GM12891 (cell line): ENCODE results near the gene TMEM109.

Source experiments
- DNase-seq: peaks from one replicate; pipeline ENCODE4 v3.0.0; 2011; ENCODE audit warnings: low spot score; ENCODE audit not compliant: insufficient read length
- FAIRE-seq: peaks from 2 replicates; lab custom pipeline; 2011; peaks lifted over from hg19 to GRCh38; lab: Jason Lieb, UNC
- PAX5 ChIP-seq: IDR thresholded peaks from 2 replicates; pipeline ENCODE4 v1.6.1; 2011; ENCODE audit warnings: low read length, moderate library complexity, mild to moderate bottlenecking; ENCODE audit not compliant: insufficient read depth, severe bottlenecking
- POLR2A ChIP-seq: IDR thresholded peaks from 2 replicates; pipeline ENCODE4 v1.6.1; 2011; ENCODE audit warnings: low read depth, low read length, control low read depth
- POLR2AphosphoS5 ChIP-seq: IDR thresholded peaks from 2 replicates; pipeline ENCODE4 v1.6.1; 2011; ENCODE audit warnings: low read depth, low read length, control low read depth
- POU2F2 ChIP-seq: IDR thresholded peaks from 2 replicates; pipeline ENCODE4 v1.6.1; 2011; ENCODE audit warnings: low read depth, mild to moderate bottlenecking, control low read depth, low read length, moderate library complexity
- SPI1 ChIP-seq: IDR thresholded peaks from 2 replicates; pipeline ENCODE4 v1.6.1; 2011; ENCODE audit warnings: low read depth, low read length, control low read depth
- TAF1 ChIP-seq: IDR thresholded peaks from 2 replicates; pipeline ENCODE4 v1.6.1; 2011; ENCODE audit warnings: low read depth, low read length, control low read depth

The TMEM109 gene

DNA sequence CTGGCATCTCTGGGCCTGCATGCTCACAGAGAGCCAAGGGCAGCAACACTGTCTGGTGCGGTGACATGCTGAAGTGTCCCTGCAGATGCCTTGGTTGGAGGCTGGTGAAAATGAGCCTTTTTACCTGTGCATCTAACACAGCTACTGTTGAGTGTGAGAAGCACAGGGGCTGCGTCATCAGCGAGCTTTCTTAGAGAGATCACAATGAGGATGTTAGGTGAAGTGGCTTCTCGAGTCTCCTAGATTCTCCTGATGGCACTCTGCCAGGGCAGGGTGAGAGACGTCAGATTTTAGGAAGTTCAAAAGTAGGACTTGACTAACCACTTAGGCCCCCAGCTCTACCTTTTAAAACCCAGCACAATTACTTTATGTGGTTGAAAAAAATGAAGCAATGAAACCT is 41.6 kb downstream of the TMEM109 start:
- DNase-seq = no peak
- FAIRE-seq = peak; percentile 16
- TF ChIP-seq POLR2AphosphoS5 (no peak), SPI1 (no peak), POU2F2 (no peak), POLR2A (no peak), TAF1 (no peak), PAX5 (no peak)

DNA sequence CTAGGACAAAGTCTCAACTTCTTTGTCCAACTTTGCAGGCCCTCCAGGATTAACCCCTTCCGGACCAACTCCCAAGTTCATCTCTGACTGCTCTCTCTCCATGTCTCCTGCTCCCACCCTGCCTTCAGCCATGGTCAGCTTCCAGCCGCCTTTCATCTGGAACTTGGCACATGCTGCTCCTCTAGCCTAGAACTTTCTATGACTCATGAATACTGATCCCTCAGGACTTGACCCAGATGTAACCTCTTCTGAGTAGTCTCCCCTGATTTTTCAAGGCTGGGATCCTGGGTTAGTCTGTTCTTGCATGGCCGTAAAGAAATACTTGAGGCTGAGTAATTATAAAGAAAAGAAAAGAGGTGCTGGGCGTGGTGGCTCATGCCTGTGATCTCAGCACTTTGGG is 43.2 kb downstream of the TMEM109 start:
- no peak for TF ChIP-seq PAX5
- no peak for TF ChIP-seq POU2F2
- no peak for TF ChIP-seq TAF1
- TF ChIP-seq POLR2AphosphoS5 = no peak
- TF ChIP-seq SPI1 = no peak
- no peak for TF ChIP-seq POLR2A
- no peak for FAIRE-seq
- DNase-seq = no peak

DNA sequence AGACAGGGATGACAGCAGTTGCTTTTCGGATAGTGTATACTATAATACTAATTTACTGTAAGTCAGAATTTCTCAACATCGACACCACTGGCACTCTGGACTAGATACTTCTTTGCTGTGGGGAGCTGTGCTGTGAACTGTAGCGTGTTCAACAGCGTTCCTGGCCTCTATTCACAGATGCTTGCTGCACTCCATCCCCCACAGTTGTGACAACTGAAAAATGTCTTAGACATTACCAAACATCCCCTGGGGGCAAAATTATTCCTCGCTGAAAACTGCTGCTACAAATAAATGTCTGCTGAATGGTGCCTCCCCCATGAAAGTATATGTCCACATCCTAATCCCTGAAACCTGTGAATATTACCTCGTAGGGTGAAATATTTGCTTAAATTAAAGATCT is 45.5 kb downstream of the TMEM109 start:
- FAIRE-seq (no peak), DNase-seq (no peak)
- TF ChIP-seq TAF1 = no peak
- no peak for TF ChIP-seq POLR2A
- no peak for TF ChIP-seq POLR2AphosphoS5
- TF ChIP-seq PAX5 = no peak
- TF ChIP-seq SPI1 = no peak
- no peak for TF ChIP-seq POU2F2

DNA sequence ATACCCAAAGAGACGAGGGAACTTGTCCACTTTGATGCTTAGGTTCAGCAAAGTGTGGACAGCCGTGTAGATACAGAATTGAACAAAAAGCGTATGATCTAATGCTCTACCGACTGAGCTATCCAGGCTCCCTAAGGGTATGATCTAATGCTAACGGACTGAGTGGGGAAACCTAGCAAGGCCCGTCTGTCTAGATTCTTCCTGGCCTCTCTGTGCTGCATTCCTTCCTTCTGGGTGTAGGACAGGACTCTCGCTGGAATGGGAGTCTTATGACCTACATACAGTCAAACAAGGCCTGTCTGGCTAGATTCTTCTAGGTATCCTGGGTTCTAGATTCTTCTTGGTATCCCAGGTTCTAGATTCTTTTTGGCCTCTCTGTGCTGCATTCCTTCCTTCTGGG is 46.4 kb downstream of the TMEM109 start:
- TF ChIP-seq POLR2AphosphoS5 (no peak), PAX5 (no peak), SPI1 (no peak), POU2F2 (no peak), TAF1 (no peak), POLR2A (no peak)
- FAIRE-seq = no peak
- DNase-seq = no peak

DNA sequence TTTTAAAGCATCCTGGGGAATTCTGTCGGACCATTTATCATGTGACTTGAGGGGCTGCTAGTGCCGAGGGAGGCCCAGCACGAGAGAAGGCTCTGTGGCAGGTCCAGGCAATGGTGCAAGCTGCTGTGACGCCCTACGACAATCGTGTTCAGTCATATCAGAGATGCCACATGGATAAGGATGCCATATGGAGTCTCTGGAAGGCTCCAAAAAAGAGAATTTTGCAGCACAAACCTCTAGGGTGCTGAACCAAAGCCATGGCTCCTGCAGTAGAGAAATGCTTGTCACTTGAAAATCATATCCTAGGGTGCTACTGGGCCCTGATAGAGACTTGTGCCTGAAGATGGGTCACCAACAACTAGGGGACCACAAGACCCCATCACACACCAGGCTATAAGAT is 50.8 kb downstream of the TMEM109 start:
- DNase-seq = no peak
- no peak for TF ChIP-seq POU2F2
- TF ChIP-seq SPI1 = no peak
- TF ChIP-seq POLR2A = no peak
- no peak for TF ChIP-seq PAX5
- no peak for TF ChIP-seq TAF1
- TF ChIP-seq POLR2AphosphoS5 = no peak
- FAIRE-seq = no peak

DNA sequence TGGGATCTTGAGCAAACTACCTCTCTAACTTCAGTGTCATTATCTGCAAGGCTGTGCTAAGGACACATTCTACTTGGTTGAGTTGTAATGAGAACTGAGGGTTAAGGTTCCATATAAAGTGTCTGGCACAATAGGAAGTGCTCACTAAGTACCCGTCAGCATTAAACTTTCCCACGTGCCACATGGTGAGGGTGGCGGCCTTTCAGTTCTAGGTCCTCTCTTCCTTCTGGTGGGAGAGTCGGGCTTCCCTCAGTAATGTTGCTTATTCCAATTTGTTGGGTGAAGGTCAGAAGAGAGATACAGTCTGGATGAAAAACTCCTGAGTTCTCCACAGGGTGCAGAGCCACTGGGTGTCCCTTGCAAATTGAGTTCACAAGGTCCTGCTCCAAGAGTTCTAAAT is 52.9 kb downstream of the TMEM109 start:
- FAIRE-seq (no peak), DNase-seq (no peak)
- no peak for TF ChIP-seq TAF1
- TF ChIP-seq PAX5 = no peak
- TF ChIP-seq POU2F2 = no peak
- no peak for TF ChIP-seq POLR2AphosphoS5
- TF ChIP-seq SPI1 = no peak
- TF ChIP-seq POLR2A = no peak

DNA sequence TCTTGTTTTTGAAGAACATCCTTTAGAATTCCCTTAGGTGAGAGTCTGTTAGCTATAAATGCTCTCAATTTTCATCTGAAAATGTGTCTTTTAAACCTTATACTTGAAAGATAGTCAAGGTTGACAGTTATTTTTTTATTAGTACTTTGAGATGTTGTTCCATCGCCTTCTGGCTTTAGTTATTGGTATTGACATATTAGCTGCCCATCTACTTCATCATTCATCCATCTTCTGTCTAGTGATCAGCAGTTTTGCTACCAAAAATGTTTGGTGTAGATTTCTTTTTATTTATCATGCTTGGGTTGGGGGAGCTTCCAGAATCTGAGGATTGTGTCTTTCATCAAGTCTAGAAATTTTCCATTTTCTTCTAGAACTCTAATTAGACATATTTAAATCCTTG is 54.3 kb downstream of the TMEM109 start:
- no peak for DNase-seq
- FAIRE-seq = no peak
- TF ChIP-seq POLR2A = no peak
- TF ChIP-seq TAF1 = no peak
- no peak for TF ChIP-seq POLR2AphosphoS5
- no peak for TF ChIP-seq SPI1
- no peak for TF ChIP-seq POU2F2
- TF ChIP-seq PAX5 = no peak

DNA sequence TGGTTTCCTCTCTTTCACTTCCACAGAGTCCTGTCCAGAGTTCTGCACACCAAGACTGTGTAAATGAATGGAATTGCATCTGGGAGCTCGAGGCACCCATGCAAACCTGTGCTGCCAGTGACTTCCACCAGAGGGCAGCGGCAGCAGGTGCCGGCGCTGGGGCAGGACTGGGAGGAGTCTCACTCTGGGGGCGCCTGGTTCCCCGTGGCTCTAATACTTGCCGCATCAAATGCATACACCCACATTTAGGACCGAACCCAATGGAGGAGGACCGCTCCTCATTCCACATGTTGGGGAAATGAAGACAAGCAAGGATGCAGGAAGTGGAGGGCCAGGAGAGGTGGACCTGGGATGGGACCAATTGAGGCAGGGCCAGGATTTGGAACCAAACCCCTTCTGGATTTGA is 56.4 kb downstream of the TMEM109 start:
- TF ChIP-seq PAX5 = peak; percentile 13
- TF ChIP-seq POU2F2 = peak; percentile 25; the same call in 1 of the 2 replicates
- no peak for TF ChIP-seq SPI1
- TF ChIP-seq POLR2AphosphoS5 = no peak
- no peak for TF ChIP-seq TAF1
- DNase-seq = peak; percentile 58
- FAIRE-seq = peak; percentile 76

DNA sequence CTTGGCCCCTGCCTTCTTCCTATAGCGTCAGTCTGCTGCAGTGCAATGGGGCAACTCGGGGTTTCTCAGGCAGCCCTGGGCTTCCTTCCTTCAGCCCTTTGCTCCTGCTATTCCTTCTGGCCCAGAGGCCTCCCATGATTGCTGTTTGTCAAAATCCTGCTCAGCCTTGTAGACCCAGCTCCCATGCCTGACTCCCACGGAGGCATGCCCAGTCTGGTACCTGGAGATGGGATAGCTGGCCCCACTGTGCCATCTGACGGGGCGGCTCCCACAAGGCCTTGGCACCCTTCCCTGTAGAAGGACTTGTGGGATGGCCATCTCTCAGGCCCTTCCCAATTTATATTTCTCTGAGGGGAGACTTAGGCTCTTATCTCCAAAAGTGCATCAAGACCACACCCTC is 56.9 kb downstream of the TMEM109 start:
- TF ChIP-seq PAX5 = no peak
- TF ChIP-seq POU2F2 = no peak
- TF ChIP-seq POLR2AphosphoS5 = no peak
- no peak for TF ChIP-seq POLR2A
- no peak for TF ChIP-seq TAF1
- no peak for TF ChIP-seq SPI1
- no peak for DNase-seq
- no peak for FAIRE-seq

DNA sequence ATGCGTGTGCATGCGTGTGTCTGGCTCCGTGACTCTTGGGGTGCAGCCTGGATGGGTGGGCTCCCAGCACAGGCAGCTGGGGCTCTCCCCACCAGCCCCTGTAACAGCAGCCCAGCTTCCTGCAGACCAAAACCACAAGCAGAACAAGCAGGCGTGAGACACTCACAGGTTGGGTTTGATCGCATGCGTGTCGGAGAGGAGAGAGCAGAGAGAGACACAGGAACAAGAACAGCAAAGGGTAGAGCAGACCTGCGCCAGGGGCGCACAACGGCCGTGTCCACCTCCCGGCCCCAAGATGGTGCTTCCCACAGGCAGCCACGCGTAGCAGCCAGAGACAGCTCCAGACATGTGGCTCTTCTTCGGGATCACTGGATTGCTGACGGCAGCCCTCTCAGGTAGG is 57.6 kb downstream of the TMEM109 start, which contains the start of gene CD6:
Gene CD6 (plus strand): TSS at position 161 of the 400 bp plus-strand sequence. CDS start 186 bp downstream, at position 347.
- DNase-seq (no peak), FAIRE-seq (peak; percentile 93)
- no peak for TF ChIP-seq POLR2A
- no peak for TF ChIP-seq PAX5
- no peak for TF ChIP-seq POLR2AphosphoS5
- TF ChIP-seq POU2F2 = no peak
- TF ChIP-seq SPI1 = no peak
- TF ChIP-seq TAF1 = no peak
